ENCODE measurements around the gene JAZF1.

GRCh38 chr7:27866828-27867672 is 313.5 kb downstream of the JAZF1 start:
- TF ChIP-seq EZH2 (IDR thresholded peaks at IDR 0.05; ENCODE audit: low read depth) (no peak), CTCF (conservative IDR thresholded peaks at IDR 0.05) (no peak)

Data from PC-9 (cell line).